NT2/D1 (cell line): Measurements from ENCODE around the gene C19orf38.

Experiments
- SUZ12 ChIP-seq: IDR thresholded peaks from 2 replicates; pipeline ENCODE4 v1.6.1; 2011; ENCODE audit not compliant: insufficient read length, insufficient read depth; ENCODE audit errors: extremely low read depth
- YY1 ChIP-seq: IDR thresholded peaks from 2 replicates; pipeline ENCODE4 v1.6.1; 2011; ENCODE audit not compliant: insufficient read length, insufficient read depth
- ZNF274 ChIP-seq: IDR thresholded peaks from 2 replicates; pipeline ENCODE4 v1.6.1; 2011; ENCODE audit warnings: mild to moderate bottlenecking, low read depth, low read length

DNA sequence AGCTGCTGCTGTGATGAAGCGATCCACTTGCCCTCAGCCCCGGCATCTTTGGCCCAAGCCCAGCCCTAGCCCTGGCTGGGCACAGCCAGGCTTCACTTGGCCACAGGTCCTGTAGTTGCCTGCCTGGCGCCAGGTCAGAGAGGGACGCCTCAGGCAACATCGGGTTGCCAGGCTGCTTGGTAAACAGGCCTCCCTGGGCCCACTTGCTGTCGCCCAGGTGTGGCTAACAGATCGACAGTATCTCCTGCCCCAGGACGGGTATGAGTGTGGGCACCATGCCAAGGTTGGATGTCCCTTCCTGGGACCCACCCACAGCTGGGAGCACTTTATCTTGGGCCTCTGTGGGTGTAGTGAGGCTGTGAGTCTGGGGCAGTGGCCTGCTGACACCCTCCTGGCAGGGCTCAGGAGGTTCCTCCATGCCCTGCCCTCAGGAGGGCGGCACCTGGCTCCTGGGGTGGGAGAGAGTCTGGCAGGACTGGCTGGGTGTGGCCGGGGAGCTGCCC lies 51.0 kb downstream of the C19orf38 start:
- TF ChIP-seq YY1 = no peak
- no peak for TF ChIP-seq ZNF274
- no peak for TF ChIP-seq SUZ12
